Calu3 (cell line): Measurements from ENCODE around the gene SLC12A8. TPM values are rescaled to one million over a fixed set of nuclear protein-coding genes. Genes with fewer than 3 reads are reported as not detected.

Experiments used
- BruUV-seq: library from RNA; stranded (reverse); fragments of 400-500 nt; replicated peaks from 2 replicates; lab custom pipeline; 2021; lab: Mats Ljungman, UMichigan
- CTCF ChIA-PET: fragments of 300-600 bp; sonication (Branson Sonifier 250); formaldehyde crosslinking; loops from one replicate; lab custom pipeline; 2022; ENCODE audit warnings: antibody characterized with exemption; lab: Charles Lee
- DNase-seq: peaks from one replicate; pipeline ENCODE4 v3.0.0; 2022
- H3K27ac Mint-ChIP-seq: one replicate; pipeline ENCODE4 v1.8.0; 2022; ENCODE audit warnings: mixed read lengths; ENCODE audit not compliant: unreplicated experiment
- H3K27me3 Mint-ChIP-seq: one replicate; pipeline ENCODE4 v1.8.0; 2022; ENCODE audit warnings: mixed read lengths; ENCODE audit not compliant: unreplicated experiment
- H3K36me3 Mint-ChIP-seq: one replicate; pipeline ENCODE4 v1.8.0; 2022; ENCODE audit warnings: mild to moderate bottlenecking, moderate library complexity, mixed read lengths; ENCODE audit not compliant: insufficient read depth, unreplicated experiment
- H3K4me1 Mint-ChIP-seq: one replicate; pipeline ENCODE4 v1.8.0; 2022; ENCODE audit warnings: mild to moderate bottlenecking, low read depth, mixed read lengths; ENCODE audit not compliant: unreplicated experiment
- H3K4me3 Mint-ChIP-seq: one replicate; pipeline ENCODE4 v1.8.0; 2022; ENCODE audit warnings: mild to moderate bottlenecking, low read depth, moderate library complexity, mixed read lengths; ENCODE audit not compliant: unreplicated experiment
- H3K9me3 Mint-ChIP-seq: one replicate; pipeline ENCODE4 v1.8.0; 2022; ENCODE audit warnings: low read depth, mixed read lengths; ENCODE audit not compliant: unreplicated experiment
- CTCF ChIP-seq: fragments of 200-600 bp; IDR thresholded peaks from one replicate; pipeline ENCODE4 v1.8.0; 2022; ENCODE audit warnings: antibody characterized with exemption; ENCODE audit not compliant: unreplicated experiment
- intact Hi-C: fragments of 100-400 bp; cut with micrococcal nuclease; formaldehyde crosslinking; loops from one replicate; pipeline ENCODE4 v1.10.0; 2022; ENCODE audit not compliant: unreplicated experiment
- total RNA-seq: library from RNA; stranded (reverse); gene quantifications from 2 replicates; pipeline ENCODE4 v1.2.3, GENCODE V29; 2022

The SLC12A8 gene
- total RNA-seq, 1 experiment from 2014 or later = 16.8 TPM

DNA sequence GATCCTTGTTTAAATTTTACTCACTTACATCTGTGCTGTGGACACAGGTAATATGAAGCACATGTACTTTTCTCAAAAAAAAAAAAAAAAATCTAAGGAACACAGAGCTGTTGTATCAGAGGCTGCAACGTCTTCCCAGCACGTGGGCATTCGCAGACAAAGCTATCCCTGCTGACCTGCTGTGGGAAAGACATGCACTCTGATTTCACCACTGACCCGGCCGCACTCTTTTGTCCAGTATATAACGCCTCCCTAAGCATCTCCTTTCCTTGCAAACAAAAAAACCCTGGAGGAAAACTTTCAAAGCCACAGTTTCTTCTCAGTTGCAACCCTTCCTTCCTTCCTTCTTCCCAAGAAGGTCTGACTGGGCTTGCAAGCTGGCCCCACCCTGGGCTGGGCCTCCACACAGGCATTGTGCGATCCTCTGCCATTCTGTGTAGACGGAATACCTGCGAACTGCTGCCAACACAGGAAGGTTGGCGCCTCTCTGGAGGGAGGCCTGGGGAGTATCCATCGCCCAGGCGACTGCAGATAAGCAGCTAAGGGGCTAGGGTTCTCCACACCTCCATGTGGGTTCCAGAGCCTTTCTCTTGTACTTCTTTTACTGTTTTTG lies 50.8 kb downstream of the SLC12A8 start:
- no peaks in the 10 kb centered on the region for H3K36me3 Mint-ChIP-seq
- BruUV-seq = no TSS peak
- DNase-seq = no peak
- no peak for TF ChIP-seq CTCF
- H3K4me1 Mint-ChIP-seq = no peaks in the 10 kb centered on the region
- no peak overlapping the region for H3K27ac Mint-ChIP-seq
- no peak overlapping the region for H3K4me3 Mint-ChIP-seq
- no peaks in the 10 kb centered on the region for H3K9me3 Mint-ChIP-seq
- intact Hi-C loops = no loop called here
- no peaks in the 10 kb centered on the region for H3K27me3 Mint-ChIP-seq
- CTCF ChIA-PET = no interaction called here

DNA sequence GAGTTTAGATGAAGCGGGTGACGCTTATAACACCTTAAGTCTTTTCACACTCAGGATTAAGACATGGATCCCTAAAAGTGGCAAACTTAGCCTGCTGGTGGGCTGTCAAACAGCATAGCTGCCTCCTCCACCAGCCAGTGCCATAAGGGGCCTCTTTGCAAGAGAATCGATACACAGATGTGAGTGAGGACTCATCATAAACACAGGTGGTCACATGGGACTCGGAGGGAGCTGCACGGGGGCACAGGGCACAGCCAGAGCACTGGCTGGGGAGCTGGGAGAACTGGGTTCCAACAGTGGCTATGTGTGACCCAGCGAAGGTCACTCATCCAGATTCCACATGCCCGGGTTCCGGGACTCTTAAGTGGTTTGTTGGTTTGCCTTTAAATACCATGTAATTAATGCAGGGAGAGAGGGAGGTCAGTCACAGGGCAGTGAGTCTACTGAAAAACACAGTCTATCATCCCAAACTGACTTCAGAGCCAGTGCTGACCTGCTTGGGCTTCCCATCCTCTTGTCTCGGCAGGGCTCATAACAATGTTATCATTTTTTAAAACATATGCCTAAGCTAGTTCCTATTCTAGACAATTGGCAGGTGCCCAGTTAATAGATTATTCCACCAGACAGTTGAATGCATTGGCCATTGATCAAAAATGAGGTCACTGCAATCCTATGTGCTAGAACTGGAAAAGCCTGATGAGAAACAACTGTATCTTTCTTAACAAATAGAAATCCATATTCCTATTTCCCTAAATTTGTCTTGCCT lies 51.8 kb downstream of the SLC12A8 start:
- intact Hi-C loops = no loop called here
- no peaks in the 10 kb centered on the region for H3K36me3 Mint-ChIP-seq
- TF ChIP-seq CTCF = no peak
- H3K4me1 Mint-ChIP-seq = no peaks in the 10 kb centered on the region
- H3K9me3 Mint-ChIP-seq = no peaks in the 10 kb centered on the region
- H3K4me3 Mint-ChIP-seq = no peak overlapping the region
- CTCF ChIA-PET = no interaction called here
- no peak for DNase-seq
- H3K27ac Mint-ChIP-seq = no peak overlapping the region
- no TSS peak for BruUV-seq
- H3K27me3 Mint-ChIP-seq = no peaks in the 10 kb centered on the region

GRCh38 chr3:125157183-125157582 lies 55.4 kb downstream of the SLC12A8 start:
- CTCF ChIA-PET = no interaction called here
- no TSS peak for BruUV-seq
- Mint-ChIP-seq H3K36me3 (no peaks in the 10 kb centered on the region), H3K9me3 (no peaks in the 10 kb centered on the region), H3K27me3 (no peaks in the 10 kb centered on the region), H3K4me1 (no peaks in the 10 kb centered on the region), H3K27ac (no peak overlapping the region), H3K4me3 (no peak overlapping the region)
- DNase-seq = no peak
- intact Hi-C loops = loop anchor here (10.0 kb wide), 1 partner anchor 278 kb away; no protein-coding TSS in a partner anchor
- no peak for TF ChIP-seq CTCF

GRCh38 chr3:125156456-125156855 lies 56.1 kb downstream of the SLC12A8 start:
- H3K36me3 Mint-ChIP-seq = no peaks in the 10 kb centered on the region
- no TSS peak for BruUV-seq
- no peaks in the 10 kb centered on the region for H3K4me1 Mint-ChIP-seq
- H3K27ac Mint-ChIP-seq = no peak overlapping the region
- no peak overlapping the region for H3K4me3 Mint-ChIP-seq
- intact Hi-C loops = loop anchor here (10.0 kb wide), 1 partner anchor 278 kb away; no protein-coding TSS in a partner anchor
- no peaks in the 10 kb centered on the region for H3K9me3 Mint-ChIP-seq
- TF ChIP-seq CTCF = no peak
- H3K27me3 Mint-ChIP-seq = no peaks in the 10 kb centered on the region
- no peak for DNase-seq
- CTCF ChIA-PET = no interaction called here
